GM10266 (cell line): ENCODE results near the gene RGS7.

ENCODE experiments used
- DNase-seq: peaks from one replicate; pipeline ENCODE4 v3.0.0; 2012; ENCODE audit errors: extremely low spot score
- TF ChIP-seq, protein P1 (sequence below): IDR thresholded peaks from 2 replicates; pipeline ENCODE4 v1.5.1; 2012; ENCODE audit warnings: mild to moderate bottlenecking, low read depth; ENCODE audit not compliant: control insufficient read depth, insufficient read depth; ENCODE audit errors: missing control alignments

The RGS7 gene

DNA sequence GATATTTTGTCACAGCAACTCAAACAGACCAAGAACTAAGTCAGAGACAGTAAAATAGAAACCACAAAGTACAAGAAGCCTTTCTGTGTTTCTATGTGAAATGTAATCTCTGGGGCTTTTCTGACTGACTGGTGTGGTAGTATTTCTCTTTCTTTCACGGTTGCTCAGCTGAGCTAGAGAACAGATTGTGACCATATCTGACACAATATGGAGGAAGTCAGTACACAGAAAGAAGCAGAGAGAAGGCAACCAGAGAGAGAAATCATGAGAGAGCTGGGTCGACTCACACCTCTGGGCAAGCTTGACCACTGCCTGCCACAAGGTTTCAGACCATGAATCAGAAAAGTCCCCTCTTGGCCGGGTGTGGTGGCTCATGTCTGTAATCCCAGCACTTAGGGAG lies 536.2 kb downstream of the RGS7 start:
- TF ChIP-seq, protein P1, sequence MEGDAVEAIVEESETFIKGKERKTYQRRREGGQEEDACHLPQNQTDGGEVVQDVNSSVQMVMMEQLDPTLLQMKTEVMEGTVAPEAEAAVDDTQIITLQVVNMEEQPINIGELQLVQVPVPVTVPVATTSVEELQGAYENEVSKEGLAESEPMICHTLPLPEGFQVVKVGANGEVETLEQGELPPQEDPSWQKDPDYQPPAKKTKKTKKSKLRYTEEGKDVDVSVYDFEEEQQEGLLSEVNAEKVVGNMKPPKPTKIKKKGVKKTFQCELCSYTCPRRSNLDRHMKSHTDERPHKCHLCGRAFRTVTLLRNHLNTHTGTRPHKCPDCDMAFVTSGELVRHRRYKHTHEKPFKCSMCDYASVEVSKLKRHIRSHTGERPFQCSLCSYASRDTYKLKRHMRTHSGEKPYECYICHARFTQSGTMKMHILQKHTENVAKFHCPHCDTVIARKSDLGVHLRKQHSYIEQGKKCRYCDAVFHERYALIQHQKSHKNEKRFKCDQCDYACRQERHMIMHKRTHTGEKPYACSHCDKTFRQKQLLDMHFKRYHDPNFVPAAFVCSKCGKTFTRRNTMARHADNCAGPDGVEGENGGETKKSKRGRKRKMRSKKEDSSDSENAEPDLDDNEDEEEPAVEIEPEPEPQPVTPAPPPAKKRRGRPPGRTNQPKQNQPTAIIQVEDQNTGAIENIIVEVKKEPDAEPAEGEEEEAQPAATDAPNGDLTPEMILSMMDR, result no peak
- no peak for DNase-seq

DNA sequence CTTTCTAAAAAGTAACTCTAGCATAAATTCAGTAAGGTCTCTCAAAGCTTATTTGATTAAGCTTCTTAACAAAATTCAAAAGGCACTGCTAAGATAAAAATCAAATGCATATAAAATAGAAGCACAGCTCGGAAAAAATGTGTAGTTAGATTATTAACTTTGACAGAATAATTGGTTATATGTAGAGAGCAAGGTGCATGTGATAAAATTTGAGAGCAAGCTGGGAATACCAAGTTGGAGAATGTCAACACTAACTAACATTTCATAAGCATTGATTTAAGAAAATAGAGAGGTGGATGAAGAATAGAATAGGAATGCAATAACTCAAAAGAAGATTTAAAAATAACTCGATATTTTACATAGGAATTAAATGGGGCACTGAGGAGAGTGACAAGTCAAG lies 540.5 kb downstream of the RGS7 start:
- TF ChIP-seq, protein P1, result no peak
- no peak for DNase-seq

DNA sequence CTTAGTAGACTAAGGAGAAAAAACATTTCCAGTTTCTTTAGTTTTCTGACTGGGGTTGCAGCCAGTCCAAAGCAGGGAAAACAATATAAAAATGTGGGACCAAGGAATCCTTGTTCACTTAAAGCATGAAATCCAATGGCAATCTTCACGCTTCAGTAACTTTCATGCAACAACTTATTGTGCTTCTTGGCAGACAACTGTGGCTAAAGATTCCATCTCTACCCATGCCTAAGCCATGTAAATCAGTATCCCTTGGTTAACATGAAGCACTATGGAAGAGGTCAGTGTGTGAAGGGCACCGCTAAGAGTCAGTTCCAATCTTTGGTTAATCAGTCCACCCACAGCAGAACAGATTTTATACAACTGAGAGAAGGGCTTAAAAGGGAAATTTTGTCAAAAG lies 543.3 kb downstream of the RGS7 start:
- TF ChIP-seq, protein P1, result no peak
- no peak for DNase-seq

DNA sequence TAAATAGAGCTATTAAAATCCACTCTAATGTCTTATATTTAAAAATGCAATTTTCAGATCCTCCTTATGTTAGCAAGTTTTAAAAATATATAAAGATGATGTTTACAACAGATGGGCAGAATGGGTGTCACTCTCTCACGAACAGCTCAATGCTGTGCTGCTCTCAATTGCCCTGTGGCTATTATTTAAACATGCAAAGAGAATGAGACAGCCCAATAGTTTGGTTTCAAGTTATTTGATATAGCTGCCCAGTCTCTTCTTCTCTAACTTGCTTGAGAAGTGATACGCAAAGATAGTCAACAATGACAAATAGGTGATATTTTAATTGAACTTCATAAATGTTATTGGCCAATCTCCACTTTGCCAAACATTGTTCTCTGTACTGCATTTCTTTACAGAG lies 545.7 kb downstream of the RGS7 start:
- DNase-seq, result no peak
- TF ChIP-seq, protein P1, result no peak

DNA sequence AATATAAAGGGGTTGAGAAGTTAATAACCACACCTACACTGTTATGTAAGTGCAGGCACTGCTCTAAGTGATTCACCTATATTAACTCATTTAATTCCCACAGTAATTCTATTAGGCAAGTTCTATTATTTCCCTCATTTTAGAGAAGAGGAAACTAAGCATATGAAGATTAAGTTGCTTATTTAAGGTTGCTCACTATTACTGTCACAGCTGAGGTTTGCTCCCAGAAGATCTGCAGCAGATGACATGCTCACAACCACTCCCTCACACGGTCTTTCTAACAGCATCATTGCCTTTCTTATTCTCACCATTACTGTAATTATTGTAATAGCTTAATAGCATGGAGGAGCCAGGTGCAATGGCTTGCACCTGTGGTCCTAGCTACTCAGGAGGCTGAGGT lies 548.6 kb downstream of the RGS7 start:
- no peak for DNase-seq
- TF ChIP-seq, protein P1, result no peak

DNA sequence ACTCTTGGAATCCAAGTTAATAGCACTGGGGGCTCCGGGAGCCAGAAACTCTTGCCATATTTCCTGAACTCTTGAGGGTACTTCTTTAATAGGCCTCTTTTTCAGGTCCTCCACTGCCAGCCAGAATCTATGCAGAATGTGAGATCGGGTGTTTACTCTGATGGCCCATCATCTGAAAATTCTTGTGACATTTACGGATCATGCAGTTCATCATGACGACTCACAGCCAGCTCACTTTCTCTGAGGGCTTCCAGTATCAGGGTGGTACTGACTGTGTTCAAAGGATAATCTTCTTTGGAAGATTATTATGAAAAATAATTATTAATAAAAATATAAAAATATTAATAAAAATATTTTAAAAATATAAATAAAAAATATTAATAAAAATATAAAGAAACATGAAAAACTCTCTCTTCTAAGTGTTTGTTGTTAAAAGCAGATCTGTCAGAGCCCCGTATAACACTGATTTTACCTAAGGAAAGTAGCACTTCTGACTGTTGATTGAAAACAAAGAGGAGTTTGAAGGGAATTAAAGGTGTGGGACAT lies 550.7 kb downstream of the RGS7 start:
- TF ChIP-seq, protein P1, result no peak
- DNase-seq, result no peak

DNA sequence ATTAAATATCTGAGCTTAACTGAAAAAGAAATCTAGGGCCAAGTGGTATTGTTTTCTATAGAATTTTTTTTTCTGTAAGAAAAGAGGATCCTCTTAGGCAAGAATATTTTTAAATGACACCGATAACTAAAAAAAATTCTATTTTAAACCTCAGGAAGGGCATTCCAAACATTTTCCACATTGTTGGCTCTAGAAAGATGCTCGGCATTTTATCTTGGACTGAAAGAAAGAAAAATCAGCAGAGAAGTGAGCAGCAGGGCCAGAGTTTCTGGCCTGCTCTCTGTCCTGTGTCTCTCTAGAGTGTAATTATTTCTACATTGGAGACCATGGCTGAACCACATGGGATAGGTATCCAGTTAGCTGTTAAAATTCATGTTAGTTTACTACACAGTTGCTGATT lies 552.5 kb downstream of the RGS7 start:
- TF ChIP-seq, protein P1, result no peak
- DNase-seq, result no peak

DNA sequence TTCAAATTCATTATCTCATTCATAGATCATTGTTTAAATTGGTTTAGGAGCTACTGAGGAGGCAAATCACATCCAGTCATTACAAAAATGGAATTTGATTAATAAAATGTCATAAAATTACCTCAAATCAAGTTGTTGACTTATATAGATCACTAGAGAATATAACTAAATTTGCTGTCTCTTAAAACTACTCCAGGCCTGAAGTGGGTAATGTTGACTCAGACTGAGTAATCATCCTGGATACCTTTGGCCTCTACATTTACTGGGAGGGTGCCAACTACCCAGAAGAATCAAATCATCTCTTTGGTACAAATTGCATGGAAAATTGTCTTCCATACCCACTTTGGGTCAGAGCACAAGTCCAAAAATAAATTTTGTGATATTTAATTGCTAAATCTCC lies 553.9 kb downstream of the RGS7 start:
- no peak for DNase-seq
- TF ChIP-seq, protein P1, result no peak
